Measurements from ENCODE around the gene ATP13A3.
"Not testable (repeated sequence)": the region's sequence is repeated elsewhere in the genome, so short reads cannot be mapped to it uniquely, and the experiment has no call there.

ATP13A3 gene

GRCh38 chr3:194500198-194500597, 13.4 kb upstream of the ATP13A3 start:
- no peak for DNase-seq (ENCODE audit: low read depth in 2 of 2)

DNA sequence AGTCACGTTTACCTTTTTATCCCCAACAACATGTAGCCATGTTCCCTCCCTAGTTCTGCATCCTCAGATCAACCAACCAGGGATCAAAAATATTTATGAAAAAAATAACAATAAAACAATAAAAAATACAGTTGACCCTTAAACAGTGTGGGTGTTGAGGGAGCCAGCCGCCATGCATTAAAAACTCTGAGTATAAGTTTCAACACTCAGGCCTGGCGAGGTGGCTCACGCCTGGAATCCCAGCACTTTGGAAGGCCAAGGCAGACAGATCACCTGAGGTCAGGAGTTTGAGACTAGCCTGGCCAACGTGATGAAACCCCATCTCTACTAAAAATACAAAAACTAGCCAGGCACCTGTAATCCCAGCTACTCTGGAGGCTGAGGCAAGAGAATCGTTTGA, 12.7 kb upstream of the ATP13A3 start:
- DNase-seq (ENCODE audit: low read depth in 2 of 2), result not testable (repeated sequence)

- no peak for DNase-seq (ENCODE audit: low read depth in 2 of 2)
These were observed 11.2 kb upstream of the ATP13A3 start for GRCh38 chr3:194497799-194498575.

- no peak for DNase-seq (ENCODE audit: low read depth in 2 of 2)
These were observed 9.6 kb upstream of the ATP13A3 start for GRCh38 chr3:194496217-194496919.

DNA sequence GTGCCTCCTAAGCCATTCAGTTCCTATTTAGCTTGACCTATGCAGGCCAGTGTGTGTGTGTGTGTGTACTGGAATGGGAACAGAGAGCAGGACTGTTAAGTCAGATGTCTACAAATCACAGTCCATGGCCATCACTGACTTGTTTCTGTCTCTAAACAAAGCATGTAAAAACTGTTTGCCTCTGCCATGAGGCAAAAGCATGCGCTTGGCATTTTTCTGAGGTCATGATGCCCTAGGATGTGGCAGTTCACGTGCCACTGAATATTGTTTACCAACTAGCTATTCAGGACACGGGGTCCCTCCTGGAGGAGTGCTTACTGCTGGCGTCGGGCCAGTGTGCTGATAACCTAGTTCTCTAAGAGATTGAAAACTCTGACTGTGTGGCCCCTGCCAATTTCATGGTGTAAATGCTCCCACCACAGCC, 8.2 kb upstream of the ATP13A3 start:
- DNase-seq (ENCODE audit: low read depth in 2 of 2), result no peak

- DNase-seq (ENCODE audit: low read depth in 2 of 2), result not testable (repeated sequence)
These were observed 7.5 kb upstream of the ATP13A3 start for GRCh38 chr3:194493995-194494927.

- no peak for DNase-seq (ENCODE audit: low read depth in 2 of 2)
These were observed 5.2 kb upstream of the ATP13A3 start for GRCh38 chr3:194492001-194492400.

DNA sequence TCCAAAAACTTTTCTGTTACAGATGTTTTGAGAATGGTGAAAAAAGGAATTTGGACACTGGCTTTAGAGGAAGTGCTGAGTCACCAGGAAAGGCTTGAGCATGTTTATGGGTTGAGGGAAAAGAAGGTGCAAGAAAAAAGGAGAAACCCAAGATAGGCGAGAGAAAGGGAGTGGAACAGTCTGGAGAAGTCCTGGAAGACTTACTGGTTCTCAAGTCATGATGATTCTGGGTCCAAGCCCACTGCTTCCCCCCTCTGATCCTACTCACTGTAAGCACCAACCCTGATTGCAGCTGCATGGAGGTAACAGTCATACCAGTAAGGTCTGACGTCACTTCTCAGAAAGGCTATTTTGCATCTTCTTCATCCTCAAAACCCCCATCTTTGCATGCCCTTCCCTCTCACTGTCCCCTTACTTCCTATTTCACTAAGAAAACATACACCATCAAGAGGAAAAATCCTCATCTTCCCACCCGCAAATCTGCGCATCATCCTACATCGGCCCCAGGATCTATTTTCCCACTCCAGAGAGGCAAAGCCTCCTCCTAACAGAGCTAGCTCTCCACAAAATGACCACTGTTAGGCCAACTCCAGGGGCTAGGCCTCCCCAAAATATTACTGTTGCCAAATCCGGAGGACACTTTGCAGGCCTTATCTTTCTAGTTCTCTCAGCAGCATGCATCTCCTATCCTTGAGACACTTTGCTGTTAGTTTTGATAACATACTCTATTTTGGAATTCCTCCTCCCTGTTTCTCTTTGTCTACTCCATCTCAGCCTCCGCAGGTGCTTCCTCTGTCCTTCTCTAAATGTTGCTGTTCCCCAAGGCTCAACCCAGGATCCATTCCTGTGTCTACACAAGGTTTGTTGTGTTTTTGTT, 3.2 kb upstream of the ATP13A3 start:
- DNase-seq (ENCODE audit: low read depth in 2 of 2), result no peak

- no peak for DNase-seq (ENCODE audit: low read depth in 2 of 2)
These were observed 1.4 kb upstream of the ATP13A3 start for GRCh38 chr3:194488055-194488742.

- peak in 1 of 2 donors; percentile 30 for DNase-seq (ENCODE audit: low read depth in 2 of 2)
These were observed 670 bp upstream of the ATP13A3 start for GRCh38 chr3:194487289-194488054.

DNA sequence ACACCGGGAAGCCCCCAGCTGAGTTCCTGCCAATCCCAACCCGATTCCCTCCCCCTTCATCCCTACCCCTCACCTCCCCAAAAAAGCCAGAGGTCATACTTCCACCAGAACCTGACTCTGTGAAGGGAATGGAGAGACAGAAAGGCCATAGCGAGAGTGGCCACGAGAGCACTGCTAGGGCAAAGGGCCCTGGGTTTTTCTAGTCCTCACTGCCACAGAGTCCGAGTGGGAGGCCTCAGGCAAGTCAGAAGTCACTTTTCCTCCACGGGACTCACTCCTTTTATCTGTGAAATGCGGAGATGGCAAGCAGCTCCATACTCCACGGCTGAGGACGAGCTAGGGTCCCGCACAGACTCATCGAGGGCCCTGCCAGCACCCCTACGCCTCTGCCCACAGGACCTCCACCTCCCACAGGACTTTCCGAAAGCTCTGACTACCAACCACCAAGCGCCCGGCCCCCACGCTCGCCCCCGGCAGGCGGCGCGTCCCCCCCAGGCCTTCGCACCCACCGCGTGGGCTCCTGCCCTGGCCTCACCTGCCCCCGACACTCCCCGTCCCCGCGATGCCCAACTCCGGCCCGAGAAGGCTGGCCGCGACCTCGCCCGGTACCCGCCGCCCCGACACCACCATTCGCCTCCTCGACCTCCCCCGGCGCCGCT, 792 bp downstream of the ATP13A3 start:
- DNase-seq (ENCODE audit: low read depth in 2 of 2), result peak; percentile 70 to 72

DNA sequence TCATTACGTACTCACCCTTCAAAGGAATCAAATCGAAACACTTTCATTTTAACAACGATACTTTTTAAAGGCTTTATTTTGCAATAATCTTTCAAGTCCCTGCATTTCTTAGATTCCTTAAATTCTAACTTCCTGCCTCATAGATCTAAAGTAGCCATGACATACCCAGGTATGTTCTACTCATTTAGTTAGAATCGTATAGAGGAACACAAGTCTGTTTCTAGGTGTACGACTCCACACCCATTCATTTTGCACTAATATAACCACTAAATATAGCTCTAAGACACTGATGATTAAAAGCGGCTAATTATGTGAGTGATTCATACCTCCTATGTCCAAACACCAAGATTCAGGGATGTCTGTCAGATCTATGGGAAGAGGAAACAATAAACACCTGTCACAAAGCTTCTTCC, 1.3 kb downstream of the ATP13A3 start:
- no peak for DNase-seq (ENCODE audit: low read depth in 2 of 2)

- no peak for DNase-seq (ENCODE audit: low read depth in 2 of 2)
These were observed 2.2 kb downstream of the ATP13A3 start for GRCh38 chr3:194484614-194485013.

DNA sequence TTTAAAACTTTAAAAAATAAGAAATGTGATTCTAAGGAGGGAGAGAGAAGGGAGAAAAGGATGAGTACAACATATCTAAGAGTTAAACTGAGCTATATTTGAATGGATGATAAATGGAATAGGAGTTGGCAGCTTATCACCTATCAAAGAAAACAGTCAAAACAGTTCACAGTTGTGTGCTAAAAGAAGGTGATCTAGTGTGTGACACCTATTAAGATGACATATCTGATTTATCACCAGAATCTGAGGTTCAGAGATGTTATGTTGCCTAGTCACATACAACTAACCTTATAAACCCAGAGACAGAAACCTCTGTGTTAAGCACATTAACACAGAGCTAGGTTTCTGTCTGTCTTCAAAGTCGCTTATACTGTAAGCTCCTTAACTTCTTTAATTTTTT, 3.0 kb downstream of the ATP13A3 start:
- no peak for DNase-seq (ENCODE audit: low read depth in 2 of 2)

GRCh38 chr3:194482830-194483229, 4.0 kb downstream of the ATP13A3 start:
- not testable (repeated sequence) for DNase-seq (ENCODE audit: low read depth in 2 of 2)

GRCh38 chr3:194482196-194482593, 4.6 kb downstream of the ATP13A3 start:
- no peak for DNase-seq (ENCODE audit: low read depth in 2 of 2)

DNA sequence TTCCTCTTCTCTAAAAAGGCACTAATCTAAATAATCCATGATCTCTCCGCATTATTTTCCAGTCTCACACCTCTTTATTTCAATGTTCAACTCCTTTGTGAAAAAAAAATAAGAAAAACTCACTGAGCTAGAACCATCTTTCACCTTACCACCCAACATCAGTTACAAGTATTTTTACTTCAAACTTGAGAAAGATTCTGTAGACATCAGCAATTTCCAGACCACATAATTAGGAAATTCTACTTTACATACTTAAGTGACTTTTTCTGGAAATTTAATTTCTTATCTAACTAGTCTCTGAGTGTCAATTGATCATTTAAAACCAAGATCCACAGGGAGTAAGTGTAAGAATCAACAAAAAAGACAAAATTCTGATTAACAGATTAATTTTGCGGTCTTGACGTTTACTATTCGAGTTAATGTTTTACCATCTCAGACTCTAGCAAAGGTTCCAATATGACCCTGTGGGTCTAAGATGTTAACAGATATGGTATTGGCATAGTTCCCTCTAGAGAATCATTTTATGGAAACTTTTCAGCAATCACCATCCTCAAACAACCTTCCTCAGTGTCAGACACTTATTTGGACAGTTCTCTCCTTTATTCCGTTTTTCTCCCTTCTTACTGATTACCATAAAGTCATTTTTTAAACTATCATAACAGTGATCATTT, 5.1 kb downstream of the ATP13A3 start:
- no peak for DNase-seq (ENCODE audit: low read depth in 2 of 2)

GRCh38 chr3:194481103-194481502, 5.7 kb downstream of the ATP13A3 start:
- DNase-seq (ENCODE audit: low read depth in 2 of 2), result no peak

- DNase-seq (ENCODE audit: low read depth in 2 of 2), result no peak
These were observed 10.0 kb downstream of the ATP13A3 start for GRCh38 chr3:194476784-194477183.
